Esophagus squamous epithelium (tissue), 4 donors: ENCODE measurements around the gene FBXO9.

Experiments
- POLR2A ChIP-seq, 4 donors: fragments of 450-650 bp; IDR thresholded peaks; one replicate each; pipeline ENCODE4 v1.6.1; 2017; ENCODE audit warnings: antibody characterized with exemption in 4 of 4, mild to moderate bottlenecking in 4 of 4, moderate library complexity in 3 of 4
- TF ChIP-seq, protein P1 (sequence below), 6 experiments: fragments of 450-650 bp in 4 of 6; fragments of 200-600 bp in 2 of 6; sonication (generic) in 2 of 6; IDR thresholded peaks; one replicate each; pipeline ENCODE4 v1.5.1; 2016 to 2019; ENCODE audit warnings: antibody characterized with exemption in 6 of 6, mild to moderate bottlenecking in 4 of 6, moderate library complexity in 4 of 6

DNA sequence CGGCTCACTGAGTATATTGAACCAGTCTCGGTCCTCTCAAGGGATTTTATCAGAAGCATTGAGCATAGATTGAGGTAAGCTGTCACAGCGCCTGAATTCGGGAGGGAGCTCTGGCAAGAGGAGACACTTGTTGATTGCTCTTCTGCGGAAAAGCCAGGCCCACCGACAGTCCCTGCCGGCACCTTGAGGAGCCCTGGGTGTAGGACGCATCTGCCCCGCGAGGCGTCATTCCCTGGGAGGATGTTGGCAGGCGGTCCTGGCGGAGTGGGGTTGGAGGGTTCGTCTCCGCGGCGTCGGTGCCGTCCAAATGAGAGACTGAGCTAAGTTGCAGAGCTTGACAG, 843 bp downstream of the FBXO9 start:
- TF ChIP-seq, protein P1, sequence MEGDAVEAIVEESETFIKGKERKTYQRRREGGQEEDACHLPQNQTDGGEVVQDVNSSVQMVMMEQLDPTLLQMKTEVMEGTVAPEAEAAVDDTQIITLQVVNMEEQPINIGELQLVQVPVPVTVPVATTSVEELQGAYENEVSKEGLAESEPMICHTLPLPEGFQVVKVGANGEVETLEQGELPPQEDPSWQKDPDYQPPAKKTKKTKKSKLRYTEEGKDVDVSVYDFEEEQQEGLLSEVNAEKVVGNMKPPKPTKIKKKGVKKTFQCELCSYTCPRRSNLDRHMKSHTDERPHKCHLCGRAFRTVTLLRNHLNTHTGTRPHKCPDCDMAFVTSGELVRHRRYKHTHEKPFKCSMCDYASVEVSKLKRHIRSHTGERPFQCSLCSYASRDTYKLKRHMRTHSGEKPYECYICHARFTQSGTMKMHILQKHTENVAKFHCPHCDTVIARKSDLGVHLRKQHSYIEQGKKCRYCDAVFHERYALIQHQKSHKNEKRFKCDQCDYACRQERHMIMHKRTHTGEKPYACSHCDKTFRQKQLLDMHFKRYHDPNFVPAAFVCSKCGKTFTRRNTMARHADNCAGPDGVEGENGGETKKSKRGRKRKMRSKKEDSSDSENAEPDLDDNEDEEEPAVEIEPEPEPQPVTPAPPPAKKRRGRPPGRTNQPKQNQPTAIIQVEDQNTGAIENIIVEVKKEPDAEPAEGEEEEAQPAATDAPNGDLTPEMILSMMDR (IDR thresholded peaks at IDR 0.05): peak in 1 of 6 experiments; percentile 8
- no peak for TF ChIP-seq POLR2A (IDR thresholded peaks at IDR 0.05)
